Effector memory CD4-positive, alpha-beta T cell (primary cell): Measurements from ENCODE around the gene CNGA1.

Source experiments
- DNase-seq, 3 donors: peaks; one replicate each; pipeline ENCODE4 v3.0.0-alpha.2; 2020
- H3K27ac ChIP-seq: 2 replicates; pipeline ENCODE4 v1.7.0; 2013; ENCODE audit warnings: mild to moderate bottlenecking, low read length, moderate library complexity; ENCODE audit not compliant: insufficient read depth, poor library complexity, severe bottlenecking
- H3K27me3 ChIP-seq: replicated peaks from 2 replicates; pipeline ENCODE4 v1.7.0; 2013; ENCODE audit warnings: mild to moderate bottlenecking, low read length; ENCODE audit not compliant: insufficient read depth, control insufficient read depth, poor library complexity, severe bottlenecking
- H3K36me3 ChIP-seq: 2 replicates; pipeline ENCODE4 v1.7.0; 2013; ENCODE audit warnings: mild to moderate bottlenecking, low read length, moderate library complexity; ENCODE audit not compliant: control insufficient read depth, insufficient read depth
- H3K4me1 ChIP-seq: 2 replicates; pipeline ENCODE4 v1.7.0; 2013; ENCODE audit warnings: low read length, mild to moderate bottlenecking; ENCODE audit not compliant: control insufficient read depth, insufficient read depth, poor library complexity, severe bottlenecking
- H3K4me3 ChIP-seq: 2 replicates; pipeline ENCODE4 v1.7.0; 2013; ENCODE audit warnings: low read length, low read depth, mild to moderate bottlenecking; ENCODE audit not compliant: insufficient read depth, poor library complexity, severe bottlenecking
- H3K9me3 ChIP-seq: 2 replicates; pipeline ENCODE4 v1.7.0; 2013; ENCODE audit warnings: mild to moderate bottlenecking, low read length, moderate library complexity; ENCODE audit not compliant: control insufficient read depth

CNGA1 gene

GRCh38 chr4:48044298-48044697, 27.8 kb upstream of the CNGA1 start:
- Histone ChIP-seq H3K4me1 (peaks cover 28% of the 10 kb centered on the region), H3K27ac (no peak overlapping the region), H3K36me3 (no peaks in the 10 kb centered on the region), H3K27me3 (no peaks in the 10 kb centered on the region), H3K9me3 (no peaks in the 10 kb centered on the region), H3K4me3 (no peak overlapping the region)
- no peak for DNase-seq

GRCh38 chr4:48043504-48043903, 27.0 kb upstream of the CNGA1 start:
- Histone ChIP-seq H3K4me1 (peaks cover 28% of the 10 kb centered on the region), H3K4me3 (no peak overlapping the region), H3K36me3 (no peaks in the 10 kb centered on the region), H3K27me3 (no peaks in the 10 kb centered on the region), H3K27ac (no peak overlapping the region), H3K9me3 (no peaks in the 10 kb centered on the region)
- no peak for DNase-seq

GRCh38 chr4:48042979-48043461, 26.5 kb upstream of the CNGA1 start:
- H3K27ac ChIP-seq: no peak overlapping the region
- no peak for DNase-seq
- no peak overlapping the region for H3K4me3 ChIP-seq
- no peaks in the 10 kb centered on the region for H3K36me3 ChIP-seq
- H3K9me3 ChIP-seq: no peaks in the 10 kb centered on the region
- no peaks in the 10 kb centered on the region for H3K27me3 ChIP-seq
- H3K4me1 ChIP-seq: peaks cover 26% of the 10 kb centered on the region

GRCh38 chr4:48041535-48042137, 25.2 kb upstream of the CNGA1 start:
- Histone ChIP-seq H3K4me1 (peaks cover 13% of the 10 kb centered on the region), H3K36me3 (no peaks in the 10 kb centered on the region), H3K27me3 (no peaks in the 10 kb centered on the region), H3K27ac (no peak overlapping the region), H3K4me3 (no peak overlapping the region), H3K9me3 (no peaks in the 10 kb centered on the region)
- no peak for DNase-seq

GRCh38 chr4:48039561-48039960, 23.1 kb upstream of the CNGA1 start:
- no peak overlapping the region for H3K27ac ChIP-seq
- H3K9me3 ChIP-seq: no peaks in the 10 kb centered on the region
- no peak for DNase-seq
- H3K36me3 ChIP-seq: no peaks in the 10 kb centered on the region
- H3K4me3 ChIP-seq: no peak overlapping the region
- H3K27me3 ChIP-seq: no peaks in the 10 kb centered on the region
- H3K4me1 ChIP-seq: peaks cover 6% of the 10 kb centered on the region

GRCh38 chr4:48038666-48039065, 22.2 kb upstream of the CNGA1 start:
- Histone ChIP-seq H3K27ac (no peak overlapping the region), H3K36me3 (no peaks in the 10 kb centered on the region), H3K4me1 (no peaks in the 10 kb centered on the region), H3K9me3 (no peaks in the 10 kb centered on the region), H3K27me3 (no peaks in the 10 kb centered on the region), H3K4me3 (no peak overlapping the region)
- DNase-seq: no peak

- DNase-seq: no peak
- Histone ChIP-seq H3K27ac (no peak overlapping the region), H3K4me3 (no peak overlapping the region)
Observed at GRCh38 chr4:48037117-48037462, 20.6 kb upstream of the CNGA1 start.

GRCh38 chr4:48035952-48036351, 19.5 kb upstream of the CNGA1 start:
- no peak for DNase-seq
- Histone ChIP-seq H3K27ac (no peak overlapping the region), H3K9me3 (no peaks in the 10 kb centered on the region), H3K36me3 (no peaks in the 10 kb centered on the region), H3K4me3 (no peak overlapping the region), H3K4me1 (no peaks in the 10 kb centered on the region), H3K27me3 (no peaks in the 10 kb centered on the region)

More at GRCh38 chr4:48037117-48037462, 20.6 kb upstream of the CNGA1 start:
- Histone ChIP-seq H3K36me3 (no peaks in the 10 kb centered on the region), H3K9me3 (no peaks in the 10 kb centered on the region), H3K4me1 (no peaks in the 10 kb centered on the region), H3K27me3 (no peaks in the 10 kb centered on the region)

- peak; percentile 5 to 36 (median 24) for DNase-seq
- H3K9me3 ChIP-seq: no peaks in the 10 kb centered on the region
- H3K4me3 ChIP-seq: no peak overlapping the region
- H3K27me3 ChIP-seq: no peaks in the 10 kb centered on the region
- H3K4me1 ChIP-seq: no peaks in the 10 kb centered on the region
- no peaks in the 10 kb centered on the region for H3K36me3 ChIP-seq
- no peak overlapping the region for H3K27ac ChIP-seq
Observed at GRCh38 chr4:48033825-48034413, 17.4 kb upstream of the CNGA1 start.

- Histone ChIP-seq H3K9me3 (no peaks in the 10 kb centered on the region), H3K4me1 (no peaks in the 10 kb centered on the region)
Observed at GRCh38 chr4:48033412-48033811, 16.9 kb upstream of the CNGA1 start.

More at GRCh38 chr4:48033412-48033811, 16.9 kb upstream of the CNGA1 start:
- no peak overlapping the region for H3K27ac ChIP-seq
- DNase-seq: no peak
- no peak overlapping the region for H3K4me3 ChIP-seq
- no peaks in the 10 kb centered on the region for H3K36me3 ChIP-seq
- H3K27me3 ChIP-seq: no peaks in the 10 kb centered on the region
